Activated CD8-positive, alpha-beta memory T cell treated with anti-CD3 and anti-CD28 coated beads, Interleukin-2, amount 50 U/mL, for 24 hours (primary cell): ENCODE measurements around the gene NR1D1.

Experiments used
- DNase-seq: peaks from one replicate; pipeline ENCODE4 v3.0.0-alpha.2; 2020; ENCODE audit errors: extremely low read depth

NR1D1 gene

DNA sequence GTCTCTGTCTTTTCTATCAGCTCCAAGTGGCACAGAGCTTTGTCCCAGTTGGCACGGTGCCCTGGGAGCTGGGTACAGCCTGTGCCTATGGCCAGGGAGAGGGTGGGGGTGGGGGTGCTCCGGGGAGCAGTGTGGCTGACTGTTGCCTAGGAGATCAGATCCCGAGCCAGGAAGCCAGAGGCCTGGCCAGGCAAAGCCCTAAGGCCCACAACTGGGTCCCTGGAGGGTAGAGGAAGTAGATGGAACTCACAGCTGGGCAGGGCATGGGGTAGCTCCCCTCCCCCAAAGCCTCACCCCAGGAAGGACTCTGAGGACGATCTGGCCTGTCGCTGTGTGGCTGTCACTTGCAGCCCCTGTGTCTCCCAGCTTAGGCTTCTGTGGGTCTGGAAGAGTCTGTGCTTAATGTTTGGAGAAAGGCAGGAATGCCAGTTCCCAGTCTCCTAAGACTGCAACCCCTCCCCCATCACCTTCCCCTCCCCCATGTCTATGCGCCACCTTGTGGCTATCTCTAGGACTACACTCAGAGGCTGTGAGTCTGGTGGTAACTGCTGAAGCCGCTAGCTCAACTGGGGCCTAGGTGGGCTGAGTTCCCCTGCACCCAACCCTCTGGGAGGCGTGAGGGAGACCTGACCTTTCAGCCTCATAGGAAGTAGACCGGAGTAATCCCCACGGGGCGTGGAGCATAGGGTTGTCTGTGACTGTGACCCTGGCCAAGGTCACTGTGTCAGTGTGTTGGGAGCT is 25.0 kb downstream of the NR1D1 start:
- DNase-seq = no peak

DNA sequence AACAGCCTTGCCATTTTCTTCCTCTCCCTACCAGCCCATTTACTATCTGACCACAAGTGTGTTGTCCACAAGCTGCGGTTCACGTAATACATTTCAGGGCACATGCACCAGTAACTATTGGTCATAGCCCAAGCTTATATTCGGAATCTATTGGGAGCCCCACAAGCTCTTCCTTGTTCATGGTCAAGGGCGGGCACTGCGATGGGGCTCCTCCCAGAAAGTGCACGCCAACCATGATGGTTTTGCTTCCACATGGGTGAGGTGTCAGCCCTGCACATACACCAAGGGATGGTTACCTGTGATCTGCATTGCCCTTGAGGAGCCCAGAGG is 25.6 kb downstream of the NR1D1 start:
- DNase-seq = no peak

DNA sequence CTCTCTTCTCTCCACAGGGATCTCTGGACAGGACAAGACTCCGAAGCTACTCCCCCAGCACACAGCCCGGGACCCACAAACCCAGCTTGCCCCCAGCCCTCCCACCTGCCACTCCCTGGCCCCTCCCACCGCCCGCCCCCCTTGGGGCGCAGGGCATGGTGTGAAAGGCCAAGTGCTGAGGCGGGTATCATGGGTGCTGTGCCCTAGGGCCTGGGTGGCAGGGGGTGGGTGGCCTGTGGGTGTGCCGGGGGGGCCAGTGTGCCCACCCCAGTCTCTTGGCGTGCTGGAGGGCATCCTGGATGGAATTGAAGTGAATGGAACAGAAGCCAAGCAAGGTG is 26.2 kb downstream of the NR1D1 start:
- no peak for DNase-seq

DNA sequence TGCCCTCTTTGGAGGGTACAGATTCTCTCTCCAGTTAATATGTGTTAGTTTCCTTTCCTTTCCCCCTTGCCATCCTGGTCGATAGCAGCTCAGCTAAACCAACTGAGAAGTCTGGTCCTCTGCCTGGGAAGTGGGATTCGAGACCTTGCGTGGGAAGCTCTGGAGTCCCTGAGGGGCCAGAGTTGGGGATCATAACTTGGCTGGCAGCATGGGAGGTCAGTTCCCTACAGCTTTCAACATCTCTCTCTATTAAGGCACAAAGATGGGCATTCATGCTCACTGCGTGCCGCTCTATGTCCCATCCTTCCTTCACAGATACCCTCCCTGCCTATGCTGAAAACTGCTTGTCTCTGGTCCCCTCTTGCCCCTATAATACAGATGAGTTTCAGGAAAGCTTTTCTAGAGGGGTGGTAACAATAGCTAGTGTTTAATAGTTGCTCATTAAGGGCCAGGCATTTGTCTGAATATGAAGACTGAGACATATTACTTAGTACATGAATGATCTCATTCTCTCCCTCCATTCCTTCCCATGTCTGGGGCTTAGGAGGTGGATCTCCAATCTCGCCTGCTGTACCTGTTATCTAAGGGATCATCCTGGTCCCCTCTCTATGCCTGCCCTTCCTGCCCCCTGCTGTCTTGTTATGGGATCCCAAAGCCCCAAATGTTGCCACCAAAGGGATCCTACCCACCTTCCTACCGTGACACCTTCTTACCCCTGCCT is 26.8 kb downstream of the NR1D1 start:
- no peak for DNase-seq

DNA sequence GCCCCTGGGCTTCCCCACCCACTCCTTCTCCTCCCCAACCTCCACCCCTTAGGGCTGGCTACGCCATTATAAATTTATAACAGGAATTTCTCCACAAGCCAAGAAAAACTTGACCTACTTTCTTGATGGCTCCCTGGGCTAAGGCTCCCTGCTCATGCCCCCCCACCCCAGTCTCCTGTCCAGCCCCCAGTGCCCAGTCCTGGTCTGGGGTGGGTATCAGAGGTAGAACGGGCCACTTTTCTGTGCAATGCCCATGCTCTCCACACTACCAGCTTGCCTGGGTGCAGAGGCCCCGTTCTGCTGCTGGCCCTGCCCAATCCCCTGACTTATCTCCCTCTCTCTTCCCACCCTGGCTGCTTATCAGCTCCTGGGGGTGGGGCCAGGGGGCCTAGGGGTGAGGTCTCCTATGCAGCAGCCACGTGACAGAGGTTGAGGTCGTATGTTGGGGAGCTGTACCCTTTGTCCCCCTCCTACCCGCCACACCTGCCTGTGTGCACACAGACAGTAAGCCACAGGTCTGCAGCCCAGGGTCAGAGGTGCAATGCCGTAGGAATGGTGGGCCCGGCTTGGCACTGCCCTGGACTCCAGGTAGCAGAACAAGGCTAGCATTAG is 27.5 kb downstream of the NR1D1 start:
- no peak for DNase-seq

DNA sequence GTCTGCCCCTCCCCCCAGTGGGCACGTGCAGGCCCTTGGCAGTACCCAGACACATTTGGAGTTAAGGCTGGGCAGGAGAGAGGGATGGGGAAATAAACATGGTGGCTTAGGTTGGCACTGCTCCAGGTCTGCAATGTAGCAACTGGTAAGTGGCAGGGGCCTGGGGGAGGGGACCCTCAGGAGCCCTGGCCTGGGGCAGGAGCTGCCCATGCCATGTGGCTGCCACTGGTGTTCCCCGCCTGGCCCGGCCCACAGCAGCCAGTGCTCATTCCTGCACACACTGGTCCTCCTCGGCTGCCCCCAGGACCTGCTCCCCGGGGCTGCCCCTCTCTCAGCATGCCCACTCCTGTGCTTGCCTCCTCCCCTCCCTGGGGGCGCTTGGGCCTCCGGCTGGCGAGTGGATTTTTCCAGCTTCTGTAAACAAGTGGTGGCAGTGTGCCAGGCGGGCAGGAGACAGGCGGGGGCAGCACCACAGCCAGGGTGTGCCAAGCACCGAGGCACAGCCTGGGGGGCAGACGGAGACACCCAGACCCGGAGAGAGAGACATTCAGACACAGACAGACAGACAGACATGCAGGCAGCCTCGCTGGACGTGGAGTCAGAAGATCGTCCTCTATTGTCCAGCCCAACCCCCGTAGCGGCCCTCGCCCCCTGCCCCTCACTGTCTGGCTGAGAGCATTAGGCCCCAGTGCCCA is 28.2 kb downstream of the NR1D1 start:
- no peak for DNase-seq

DNA sequence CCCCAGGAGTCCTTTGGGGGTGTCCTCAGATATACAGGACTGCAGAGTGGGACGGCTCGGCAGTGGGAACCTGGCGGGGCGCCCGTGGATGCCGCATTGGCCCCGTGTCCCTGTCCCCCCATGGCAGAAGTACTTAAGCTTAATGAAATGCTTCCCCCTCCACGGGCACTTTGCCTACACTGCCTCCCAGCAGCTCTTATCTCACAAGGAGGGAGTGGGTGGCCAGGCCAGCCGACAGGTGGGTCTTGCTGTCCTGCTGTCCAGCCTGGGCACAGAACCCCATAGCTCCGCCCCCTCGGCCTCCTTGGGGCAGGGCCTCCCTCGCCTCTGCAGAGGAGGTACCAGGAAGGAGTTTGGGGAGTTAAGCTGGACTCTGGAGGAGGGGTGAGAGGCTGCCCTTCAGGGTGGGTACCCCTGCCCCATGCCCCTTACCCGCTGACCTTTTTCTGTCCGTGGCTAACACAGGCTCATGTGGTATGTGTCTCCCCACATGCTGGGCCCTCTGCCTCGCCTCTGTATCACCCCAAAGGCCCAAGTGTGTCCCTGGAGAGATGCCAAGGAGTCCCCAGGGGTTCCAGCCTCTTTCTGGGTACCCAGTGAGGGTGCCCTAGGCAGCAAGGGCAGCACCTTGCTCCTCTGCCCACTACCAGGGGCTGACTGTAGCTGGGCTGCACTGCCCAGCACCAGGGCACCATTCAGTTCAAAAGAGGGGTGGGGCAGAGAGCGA is 28.9 kb downstream of the NR1D1 start:
- DNase-seq = no peak

DNA sequence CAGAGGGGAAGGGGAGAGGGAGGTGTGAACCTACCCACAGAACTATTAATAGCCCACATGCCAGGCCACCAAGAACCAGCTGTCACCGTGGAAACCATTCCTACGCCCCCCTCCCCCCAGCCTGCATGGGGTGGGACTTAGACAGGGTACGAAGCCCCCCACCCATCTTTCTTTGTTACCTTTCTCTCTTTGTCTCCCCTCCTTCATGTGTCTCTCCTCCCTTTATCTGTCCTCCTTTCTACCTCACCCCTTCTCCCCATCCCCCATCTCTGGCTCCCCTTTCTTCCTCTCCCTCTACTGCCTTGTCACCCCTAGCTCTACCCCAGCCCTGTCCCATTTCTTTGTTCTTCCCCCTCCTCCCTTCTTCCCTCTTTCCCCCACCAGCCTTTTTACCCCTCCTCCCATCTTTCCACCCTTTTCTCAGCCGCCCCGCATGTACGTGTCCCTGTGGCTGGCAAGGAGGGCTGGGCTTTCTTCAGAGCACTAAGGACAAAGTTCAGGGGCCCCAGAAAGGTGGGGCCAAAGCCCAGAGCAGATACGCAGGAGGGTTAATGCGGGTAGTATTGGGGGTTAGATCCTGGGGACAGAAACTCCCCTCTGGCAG is 29.6 kb downstream of the NR1D1 start:
- no peak for DNase-seq

DNA sequence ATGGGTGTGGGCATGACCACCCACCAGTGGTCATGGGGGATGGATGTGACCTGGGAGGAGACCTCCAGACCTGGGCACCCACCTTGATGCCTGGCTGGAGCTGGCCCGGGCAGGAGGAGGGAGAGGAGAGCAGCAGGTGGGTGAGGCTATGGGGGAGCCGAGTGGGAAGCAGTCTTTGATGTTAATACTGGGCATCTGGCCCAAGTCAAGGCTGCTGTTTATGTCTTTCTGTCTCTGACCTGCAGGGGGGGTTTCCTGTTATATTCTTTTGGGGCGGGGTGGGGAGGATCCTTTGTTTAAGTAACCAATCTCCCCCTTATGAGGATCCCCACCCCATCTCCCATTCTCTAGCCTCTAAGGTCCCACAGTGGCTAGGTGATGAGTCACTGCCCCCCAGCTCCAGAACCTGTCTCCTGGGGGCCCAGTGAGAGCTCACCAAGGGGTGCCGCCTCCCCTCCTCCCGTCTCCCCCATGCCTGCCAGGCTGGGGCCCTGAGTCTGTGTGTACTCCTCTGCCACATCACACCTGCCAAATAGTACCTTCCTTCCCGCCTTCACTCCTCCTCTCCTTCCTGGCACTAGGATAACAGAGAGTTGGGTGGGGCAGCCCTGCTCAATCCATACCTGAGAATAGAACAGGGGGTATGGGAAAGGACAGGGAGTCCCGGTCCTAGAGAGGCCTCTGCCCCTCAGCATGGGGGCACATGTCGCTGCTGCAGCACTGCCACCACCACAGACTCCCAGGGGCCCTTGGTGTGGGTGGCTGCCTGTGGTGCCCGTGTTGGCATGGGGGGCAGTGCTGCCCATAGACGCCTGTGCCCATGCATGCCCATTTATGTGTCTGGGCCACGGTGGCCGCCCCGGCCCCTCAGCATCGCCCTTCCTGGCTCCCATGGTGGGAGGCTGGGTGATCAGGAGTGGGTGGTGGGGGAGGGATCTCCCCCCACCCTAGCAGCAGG is 30.4 kb downstream of the NR1D1 start:
- no peak for DNase-seq

DNA sequence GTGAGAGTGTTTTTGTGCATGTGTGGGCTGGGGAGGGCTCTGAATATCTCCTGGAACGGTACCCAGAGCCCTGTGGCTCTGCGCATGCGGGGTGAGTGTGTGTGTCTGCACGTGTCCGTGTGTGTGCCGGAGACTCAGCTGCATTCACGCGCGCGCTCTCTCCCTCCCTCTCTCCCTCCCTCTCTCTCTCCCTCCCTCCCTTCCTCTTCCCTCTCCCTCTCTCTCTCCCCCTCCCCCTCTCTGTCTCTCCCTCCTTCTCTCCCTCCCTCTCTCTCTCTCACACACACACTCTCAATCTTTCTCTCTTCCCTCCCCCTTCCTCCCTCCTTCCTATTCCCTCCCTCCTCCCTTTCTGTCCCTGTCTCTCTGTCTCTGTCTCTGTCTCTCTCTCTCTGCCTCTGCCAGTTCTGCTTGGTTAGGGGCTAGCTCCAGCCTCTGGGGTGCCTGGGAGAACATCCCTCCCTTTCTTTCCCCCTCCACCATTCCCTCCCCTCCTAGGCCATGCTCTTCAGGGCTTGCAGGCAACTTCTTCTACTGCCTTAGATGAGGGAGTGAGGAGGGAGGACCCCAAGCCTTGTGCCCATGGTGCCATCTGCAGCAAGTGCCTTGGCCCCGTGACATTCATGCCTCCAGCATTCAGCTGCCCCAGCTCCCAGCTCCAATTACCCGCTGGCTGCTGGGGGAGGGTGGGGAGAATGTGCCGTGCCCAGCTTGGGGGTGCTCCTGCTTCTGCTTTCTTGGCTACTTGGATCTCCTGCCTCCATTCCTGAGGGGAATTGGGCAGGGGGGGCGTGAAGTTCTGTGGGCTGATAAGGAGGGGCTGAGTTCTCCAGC is 31.3 kb downstream of the NR1D1 start:
- DNase-seq = peak; percentile 63

DNA sequence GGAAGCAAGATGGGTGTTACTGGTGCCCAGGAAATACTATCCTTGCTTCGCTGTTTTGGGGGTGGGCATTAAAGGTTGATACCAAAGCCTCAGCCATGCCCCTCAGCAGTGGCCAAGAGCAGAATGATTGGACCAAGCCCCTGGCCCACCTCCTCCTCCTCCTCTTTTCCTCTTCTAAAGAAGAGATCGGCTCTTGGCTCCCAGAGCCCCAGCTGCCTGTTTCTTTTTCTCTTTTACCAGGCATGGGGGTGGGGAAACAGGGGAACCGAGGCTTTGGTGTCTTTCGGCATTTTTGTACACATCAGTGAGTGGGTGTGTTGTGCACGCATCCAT is 31.8 kb downstream of the NR1D1 start:
- no peak for DNase-seq

DNA sequence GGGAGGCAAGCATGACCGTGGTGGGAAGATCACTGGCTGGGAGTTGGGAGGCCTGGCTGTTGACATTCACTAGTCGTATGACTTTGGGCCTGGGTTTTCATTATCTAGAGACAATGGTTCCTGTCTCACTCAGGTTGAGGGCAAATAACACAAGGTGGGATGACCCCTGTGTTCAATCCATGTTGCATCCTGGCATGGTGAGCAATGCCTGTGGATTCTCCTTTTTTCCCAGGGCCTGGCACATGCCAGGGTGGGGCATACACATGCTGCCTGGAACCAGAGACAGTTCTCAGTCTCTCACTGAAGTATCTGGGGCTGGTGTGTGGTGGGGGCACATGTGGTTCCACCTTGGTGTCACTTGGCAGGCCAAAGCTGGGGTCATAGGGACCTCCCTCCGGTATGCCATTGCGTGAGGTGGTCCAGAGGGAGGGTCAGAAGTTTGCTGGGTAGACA is 32.2 kb downstream of the NR1D1 start:
- DNase-seq = no peak

DNA sequence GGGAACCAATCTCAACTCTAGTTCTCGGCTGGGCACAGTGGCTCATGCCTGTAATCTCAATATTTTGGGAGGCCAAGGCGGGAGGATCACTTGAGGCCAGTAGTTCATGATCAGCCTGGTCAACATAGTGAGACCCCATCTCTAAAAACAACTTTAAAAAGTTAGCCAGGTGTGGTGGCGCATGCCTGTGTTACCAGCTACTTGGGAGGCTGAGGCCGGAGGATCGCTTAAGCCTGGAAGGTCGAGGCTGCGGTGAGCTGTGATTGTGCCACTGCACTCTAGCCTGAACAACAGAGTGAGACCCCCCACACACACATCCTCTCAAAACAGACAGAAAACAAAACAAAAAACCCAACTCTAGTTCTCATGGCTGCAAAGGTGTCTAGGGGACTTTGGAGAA is 32.7 kb downstream of the NR1D1 start:
- no peak for DNase-seq

DNA sequence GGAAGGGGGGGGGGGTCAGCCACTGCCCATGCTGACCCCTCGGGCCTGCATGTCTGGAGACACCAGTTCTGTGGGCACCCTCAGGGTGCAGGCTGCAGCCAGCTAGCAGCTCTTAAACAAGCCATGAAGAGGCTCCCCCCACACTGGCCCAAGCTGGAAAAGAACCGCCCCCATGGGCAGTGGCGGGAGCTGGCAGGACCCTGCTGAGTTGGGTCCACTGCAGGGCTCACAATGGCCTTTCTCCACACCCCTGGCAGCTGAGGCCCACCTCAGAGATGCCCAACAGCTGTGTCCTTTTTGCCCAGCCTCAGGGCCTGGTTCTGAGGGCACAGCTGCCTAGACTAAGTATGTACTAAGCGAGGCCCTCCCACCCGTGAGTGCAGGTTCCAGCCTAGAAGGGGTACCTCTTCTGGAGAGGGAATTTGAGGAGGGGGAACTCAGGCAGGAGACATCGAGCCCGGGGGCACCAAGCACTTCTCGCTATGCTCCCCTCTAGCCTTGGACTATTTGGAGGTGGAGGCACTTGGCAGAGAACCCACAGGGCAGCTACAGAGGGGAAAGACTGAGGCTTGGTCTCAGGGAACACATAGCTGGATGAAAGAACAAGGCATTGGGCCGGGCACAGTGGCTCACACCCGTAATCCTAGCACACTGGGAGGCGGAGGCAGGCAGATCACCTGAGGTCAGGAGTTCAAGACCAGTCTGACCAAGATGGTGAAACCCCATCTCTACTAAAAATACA is 34.4 kb downstream of the NR1D1 start:
- DNase-seq = no peak

DNA sequence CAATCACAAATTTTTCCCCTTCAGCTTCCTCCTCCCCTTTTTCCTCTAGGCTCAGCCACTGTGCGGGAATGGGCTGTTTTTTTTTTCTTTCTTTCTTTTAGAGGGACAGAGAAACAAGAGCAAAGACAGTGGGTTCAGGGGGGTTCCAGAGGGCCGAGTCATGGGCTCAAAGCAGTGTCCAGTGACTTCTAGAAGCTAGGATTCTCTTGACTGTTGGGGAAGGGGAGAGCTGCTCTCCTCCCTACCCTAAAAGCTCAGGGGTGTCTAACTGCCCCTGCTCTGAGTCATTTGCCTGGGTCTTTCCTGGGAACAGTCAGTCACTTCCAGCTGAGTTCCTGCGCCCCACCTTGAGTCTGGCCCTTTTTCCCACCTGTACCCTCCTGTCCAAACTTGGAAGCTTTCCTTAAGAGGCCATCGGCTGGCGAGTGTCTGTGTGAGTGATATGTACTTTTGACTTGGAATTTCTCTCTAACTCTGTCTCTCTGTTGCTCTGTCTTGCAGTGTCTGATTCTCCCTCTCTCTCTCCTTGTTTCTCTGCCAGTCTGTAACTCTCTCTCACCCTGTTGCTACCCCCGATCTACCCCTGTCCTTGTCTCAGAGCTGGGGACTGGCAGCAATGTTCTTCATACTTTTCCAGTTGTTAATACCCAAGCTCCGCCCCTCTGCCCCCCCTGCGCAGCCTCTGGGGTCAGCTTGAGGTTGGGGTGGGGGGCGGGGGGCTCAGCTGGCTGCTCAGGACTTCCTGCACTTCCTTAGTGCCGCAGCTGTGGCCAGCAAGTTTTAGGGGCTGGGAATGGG is 35.2 kb downstream of the NR1D1 start:
- no peak for DNase-seq

DNA sequence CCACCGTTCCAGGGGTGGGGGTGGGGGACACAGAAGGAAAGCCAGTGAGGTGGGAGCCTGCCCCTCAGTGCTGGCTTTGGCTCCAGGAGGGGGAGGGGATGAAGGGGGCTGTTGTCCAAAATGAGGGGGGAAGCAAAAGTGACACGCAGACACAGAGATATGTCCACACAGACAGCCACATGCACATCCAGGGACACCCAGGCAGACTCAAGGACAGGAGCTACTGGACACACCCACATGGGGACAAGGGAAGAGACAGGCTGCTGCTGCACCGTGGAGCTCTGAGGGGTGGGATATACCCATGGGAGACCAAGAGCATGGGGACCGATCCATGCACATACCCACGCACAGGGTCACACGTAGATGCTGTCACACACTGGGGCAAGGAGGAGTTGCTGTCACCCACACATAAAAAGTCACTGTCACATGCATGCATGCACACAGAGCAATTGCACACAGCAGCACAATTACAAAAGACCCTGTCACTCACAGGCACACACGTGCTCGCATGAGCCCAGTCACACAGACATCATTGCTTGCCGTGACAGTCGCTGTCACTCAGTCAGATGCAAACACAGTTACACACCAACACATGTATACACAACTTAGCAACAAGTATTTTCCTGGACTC is 36.4 kb downstream of the NR1D1 start:
- DNase-seq = no peak

DNA sequence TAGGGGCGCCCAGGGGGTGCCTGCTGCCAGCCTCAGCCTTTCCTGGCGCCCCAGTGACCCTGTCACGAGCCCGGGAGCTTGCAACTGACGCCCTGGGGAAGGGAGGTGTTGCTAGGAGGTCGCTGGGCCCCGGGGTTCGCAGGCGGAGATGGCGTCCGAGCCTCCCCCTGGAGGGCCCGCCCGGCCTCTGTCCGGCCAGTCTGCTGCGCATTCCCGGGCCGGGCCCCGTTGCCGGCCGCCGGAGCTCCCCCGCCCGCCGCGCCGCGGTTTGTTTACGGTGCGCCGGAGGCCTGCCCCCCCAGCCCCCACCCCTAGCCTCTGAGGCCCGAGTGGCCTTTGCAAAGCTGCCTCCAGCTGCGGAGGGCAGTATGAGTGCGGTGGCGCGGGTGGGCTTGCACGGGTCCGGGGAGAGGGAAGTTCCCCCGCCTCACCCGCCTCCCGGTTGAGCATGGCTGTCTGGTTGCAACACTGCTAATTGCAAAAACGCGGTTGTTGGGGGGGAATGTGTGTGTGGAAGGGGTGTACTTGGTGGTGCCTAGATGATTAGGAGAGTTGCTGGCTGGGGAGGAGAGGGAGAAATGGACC is 37.1 kb downstream of the NR1D1 start:
- no peak for DNase-seq
